Activated naive CD4-positive, alpha-beta T cell treated with anti-CD3 and anti-CD28 coated beads for 36 hours (primary cell): Measurements from ENCODE around the gene DGCR6L. TPM values are rescaled to one million over a fixed set of nuclear protein-coding genes. Genes with fewer than 3 reads are reported as not detected.
"Not testable (repeated sequence)": the region's sequence is repeated elsewhere in the genome, so short reads cannot be mapped to it uniquely, and the experiment has no call there.

Experiments used
- CTCF ChIA-PET: fragments of 350-600 bp; sonication (Branson Sonifier 250); formaldehyde crosslinking; loops from one replicate; lab custom pipeline; 2021; ENCODE audit warnings: antibody characterized with exemption; lab: Charles Lee
- DNase-seq: peaks from one replicate; pipeline ENCODE4 v3.0.0-alpha.2; 2020
- H3K27ac Mint-ChIP-seq: one replicate; pipeline ENCODE4 v1.8.0; 2021; ENCODE audit warnings: mild to moderate bottlenecking, mixed read lengths
- H3K27me3 Mint-ChIP-seq: one replicate; pipeline ENCODE4 v1.8.0; 2021; ENCODE audit warnings: low read depth, mixed read lengths
- H3K36me3 Mint-ChIP-seq: one replicate; pipeline ENCODE4 v1.8.0; 2021; ENCODE audit warnings: low read depth, mixed read lengths
- H3K4me1 Mint-ChIP-seq: one replicate; pipeline ENCODE4 v1.8.0; 2021; ENCODE audit warnings: low read depth, mixed read lengths
- H3K4me3 Mint-ChIP-seq: one replicate; pipeline ENCODE4 v1.8.0; 2021; ENCODE audit warnings: mild to moderate bottlenecking, moderate library complexity, mixed read lengths
- H3K9me3 Mint-ChIP-seq: one replicate; pipeline ENCODE4 v1.8.0; 2021; ENCODE audit warnings: mixed read lengths
- intact Hi-C: fragments of 100-400 bp; cut with micrococcal nuclease; formaldehyde crosslinking; loops from one replicate; pipeline ENCODE4 v1.15.1; 2023
- total RNA-seq, 2 experiments: library from RNA; stranded (reverse); gene quantifications; one replicate each; pipeline ENCODE4 v1.2.3, GENCODE V29; 2021

Gene DGCR6L
- 10 to 100 TPM; 21.5 TPM for total RNA-seq

- Mint-ChIP-seq H3K27ac (peak within 1 kb of the TSS; percentile 87), H3K4me1 (peaks cover 60% of the 10 kb centered on the region), H3K36me3 (no peaks in the 10 kb centered on the region), H3K27me3 (no peaks in the 10 kb centered on the region), H3K9me3 (no peaks in the 10 kb centered on the region), H3K4me3 (peak within 1 kb of the TSS; percentile 92)
- intact Hi-C loops: loop anchor here (1.0 to 10.0 kb wide), 5 partner anchors 21 to 382 kb away; partner anchors contain the start of genes MED15 and ZNF74
- peak; percentile 97 for DNase-seq
- CTCF ChIA-PET: no interaction called here
Observed at GRCh38 chr22:20319745-20320658, at the start of gene DGCR6L. DGCR6L (minus strand) TSS chr22:20320060; CDS start chr22:20319988, 72 bp downstream.

- H3K36me3 Mint-ChIP-seq, H3K4me3 Mint-ChIP-seq, H3K27me3 Mint-ChIP-seq, H3K27ac Mint-ChIP-seq, DNase-seq, CTCF ChIA-PET, H3K9me3 Mint-ChIP-seq, intact Hi-C loops: not testable (repeated sequence)
- peaks cover 10% of the 10 kb centered on the region for H3K4me1 Mint-ChIP-seq
Observed at GRCh38 chr22:20368875-20369274, 49.0 kb upstream of the DGCR6L start.

GRCh38 chr22:20366841-20367240 lies 47.0 kb upstream of the DGCR6L start:
- intact Hi-C loops, H3K27me3 Mint-ChIP-seq, CTCF ChIA-PET, H3K36me3 Mint-ChIP-seq, H3K27ac Mint-ChIP-seq, H3K9me3 Mint-ChIP-seq, DNase-seq, H3K4me3 Mint-ChIP-seq: not testable (repeated sequence)
- peaks cover 19% of the 10 kb centered on the region for H3K4me1 Mint-ChIP-seq

- DNase-seq, H3K27me3 Mint-ChIP-seq, CTCF ChIA-PET, H3K9me3 Mint-ChIP-seq, H3K27ac Mint-ChIP-seq, intact Hi-C loops, H3K36me3 Mint-ChIP-seq, H3K4me3 Mint-ChIP-seq: not testable (repeated sequence)
- H3K4me1 Mint-ChIP-seq: peaks cover 16% of the 10 kb centered on the region
Observed at GRCh38 chr22:20364335-20365260, 44.7 kb upstream of the DGCR6L start.

- intact Hi-C loops, H3K4me3 Mint-ChIP-seq, H3K27ac Mint-ChIP-seq, H3K27me3 Mint-ChIP-seq, DNase-seq, H3K36me3 Mint-ChIP-seq, CTCF ChIA-PET, H3K9me3 Mint-ChIP-seq: not testable (repeated sequence)
- H3K4me1 Mint-ChIP-seq: peaks cover 16% of the 10 kb centered on the region
Observed at GRCh38 chr22:20362403-20362802, 42.5 kb upstream of the DGCR6L start.

- H3K4me1 Mint-ChIP-seq: peaks cover 16% of the 10 kb centered on the region
- intact Hi-C loops, H3K27ac Mint-ChIP-seq, DNase-seq, H3K9me3 Mint-ChIP-seq, CTCF ChIA-PET, H3K4me3 Mint-ChIP-seq, H3K27me3 Mint-ChIP-seq, H3K36me3 Mint-ChIP-seq: not testable (repeated sequence)
Observed at GRCh38 chr22:20361752-20362229, 41.9 kb upstream of the DGCR6L start.

- H3K36me3 Mint-ChIP-seq, H3K27me3 Mint-ChIP-seq, DNase-seq, intact Hi-C loops, H3K27ac Mint-ChIP-seq, H3K9me3 Mint-ChIP-seq, H3K4me3 Mint-ChIP-seq, CTCF ChIA-PET: not testable (repeated sequence)
- H3K4me1 Mint-ChIP-seq: peaks cover 16% of the 10 kb centered on the region
Observed at GRCh38 chr22:20360866-20361751, 41.2 kb upstream of the DGCR6L start.

- intact Hi-C loops, H3K36me3 Mint-ChIP-seq, CTCF ChIA-PET, H3K4me3 Mint-ChIP-seq, DNase-seq, H3K27ac Mint-ChIP-seq, H3K27me3 Mint-ChIP-seq, H3K9me3 Mint-ChIP-seq: not testable (repeated sequence)
- peaks cover 14% of the 10 kb centered on the region for H3K4me1 Mint-ChIP-seq
Observed at GRCh38 chr22:20360261-20360660, 40.4 kb upstream of the DGCR6L start.

- DNase-seq, H3K27ac Mint-ChIP-seq, H3K9me3 Mint-ChIP-seq, H3K27me3 Mint-ChIP-seq, CTCF ChIA-PET, H3K4me1 Mint-ChIP-seq, H3K4me3 Mint-ChIP-seq, intact Hi-C loops, H3K36me3 Mint-ChIP-seq: not testable (repeated sequence)
Observed at GRCh38 chr22:20358503-20359239, 38.8 kb upstream of the DGCR6L start.

GRCh38 chr22:20357967-20358366 lies 38.1 kb upstream of the DGCR6L start:
- H3K9me3 Mint-ChIP-seq, H3K4me1 Mint-ChIP-seq, H3K36me3 Mint-ChIP-seq, H3K27ac Mint-ChIP-seq, CTCF ChIA-PET, H3K4me3 Mint-ChIP-seq, H3K27me3 Mint-ChIP-seq, DNase-seq, intact Hi-C loops: not testable (repeated sequence)

- H3K36me3 Mint-ChIP-seq, H3K4me1 Mint-ChIP-seq, intact Hi-C loops, H3K27me3 Mint-ChIP-seq, DNase-seq, H3K9me3 Mint-ChIP-seq, CTCF ChIA-PET, H3K4me3 Mint-ChIP-seq, H3K27ac Mint-ChIP-seq: not testable (repeated sequence)
Observed at GRCh38 chr22:20356906-20357305, 37.0 kb upstream of the DGCR6L start.
